ENCODE measurements around the gene PAXX. TPM values are rescaled to one million over a fixed set of nuclear protein-coding genes. Genes with fewer than 3 reads are reported as not detected.

The PAXX gene
- polyA plus RNA-seq, 1 donor (not counting 4 experiments of a cell fraction or from before 2014, with no cell fraction given) = 11.2 TPM

DNA sequence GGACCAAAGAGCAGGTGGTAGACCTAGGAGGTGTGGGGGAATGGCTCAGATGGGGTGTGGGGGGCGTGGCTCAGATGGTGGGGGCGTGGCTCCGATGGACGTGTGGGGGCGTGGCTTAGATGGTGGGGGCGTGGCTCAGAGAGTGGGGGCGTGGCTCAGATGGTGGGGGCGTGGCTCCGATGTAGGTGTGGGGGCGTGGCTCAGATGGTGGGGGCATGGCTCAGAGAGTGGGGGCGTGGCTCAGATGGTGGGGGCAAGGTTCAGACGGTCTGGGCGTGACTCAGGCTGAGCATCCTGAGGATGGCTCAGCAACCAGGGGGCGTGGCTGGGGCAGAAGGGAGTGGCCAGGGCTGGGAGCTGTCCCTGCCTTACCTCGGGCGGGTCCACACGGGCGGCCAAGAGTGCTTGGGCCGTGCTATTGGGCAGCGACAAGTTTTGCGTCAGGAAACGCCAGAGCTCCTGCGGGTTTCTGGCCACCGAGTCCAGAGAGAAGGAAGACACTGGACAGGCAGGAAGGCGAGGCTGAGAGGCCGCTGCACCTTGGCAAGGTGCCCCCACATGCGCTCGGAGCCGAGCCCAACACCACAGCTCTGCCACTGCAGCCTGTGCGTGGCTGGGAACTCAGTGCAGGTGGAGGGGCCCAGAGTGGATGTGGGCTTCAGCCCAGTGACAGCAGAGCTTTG lies 29.9 kb downstream of the PAXX start:
- peak; percentile 9 for FAIRE-seq
- no peak overlapping the region for H3K9ac ChIP-seq (ENCODE audit: control insufficient read depth, extremely low read depth, insufficient read depth, low read length)

DNA sequence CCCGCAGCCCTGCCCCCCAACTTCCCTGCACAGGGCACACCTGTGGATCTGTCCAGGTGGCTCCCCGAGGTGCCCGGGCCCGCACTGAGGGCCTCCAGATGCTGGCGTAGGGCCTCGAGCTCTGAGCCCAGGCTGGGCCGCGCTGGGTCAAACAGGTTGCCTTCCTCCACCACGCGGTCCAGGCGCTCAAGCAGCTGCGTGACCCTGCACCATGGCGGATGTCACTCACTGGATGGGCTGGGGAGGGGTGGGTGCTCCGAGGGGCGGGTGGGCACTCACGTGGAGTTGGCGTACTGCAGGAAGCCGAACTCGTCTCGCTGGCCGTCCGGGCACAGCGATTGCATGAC lies 30.4 kb downstream of the PAXX start:
- no peak for DNase-seq (ENCODE audit: low read depth, low spot score)
- Histone ChIP-seq H3K27me3 (ENCODE audit: control insufficient read depth, extremely low read depth, insufficient read depth, low read length) (peaks cover 15% of the 10 kb centered on the region), H3K4me2 (ENCODE audit: control insufficient read depth, extremely low read depth, insufficient read depth, low read depth, low read length) (peak overlapping the region; percentile 37), H3K79me2 (ENCODE audit: control insufficient read depth, insufficient read depth, low read length) (no peaks in the 10 kb centered on the region), H3K4me3 (ENCODE audit: control insufficient read depth in 2 of 3, extremely low read depth in 1 of 3, insufficient read depth in 2 of 3, low read depth in 1 of 3, low read length in 3 of 3) (no peak overlapping the region), H3K4me1 (ENCODE audit: control insufficient read depth, extremely low read depth, insufficient read depth, low read length) (no peaks in the 10 kb centered on the region), H3K9me3 (ENCODE audit: control insufficient read depth, low read depth, low read length) (no peaks in the 10 kb centered on the region), H2AFZ (ENCODE audit: control insufficient read depth, low read length) (no peak overlapping the region), H3K9me1 (ENCODE audit: control insufficient read depth, extremely low read depth, insufficient read depth, low read length) (no peaks in the 10 kb centered on the region), H3K27ac (ENCODE audit: control insufficient read depth, insufficient read depth, low read length) (no peak overlapping the region), H3K9ac (ENCODE audit: control insufficient read depth, extremely low read depth, insufficient read depth, low read length) (no peak overlapping the region), H4K20me1 (ENCODE audit: control insufficient read depth, extremely low read depth, insufficient read depth, low read length) (no peaks in the 10 kb centered on the region), H3K36me3 (ENCODE audit: control insufficient read depth in 2 of 2, extremely low read depth in 1 of 2, insufficient read depth in 2 of 2, low read length in 2 of 2) (no peaks in the 10 kb centered on the region)
- TF ChIP-seq EZH2 (IDR thresholded peaks at IDR 0.05; ENCODE audit: low read length) = no peak
- TF ChIP-seq, protein P1, sequence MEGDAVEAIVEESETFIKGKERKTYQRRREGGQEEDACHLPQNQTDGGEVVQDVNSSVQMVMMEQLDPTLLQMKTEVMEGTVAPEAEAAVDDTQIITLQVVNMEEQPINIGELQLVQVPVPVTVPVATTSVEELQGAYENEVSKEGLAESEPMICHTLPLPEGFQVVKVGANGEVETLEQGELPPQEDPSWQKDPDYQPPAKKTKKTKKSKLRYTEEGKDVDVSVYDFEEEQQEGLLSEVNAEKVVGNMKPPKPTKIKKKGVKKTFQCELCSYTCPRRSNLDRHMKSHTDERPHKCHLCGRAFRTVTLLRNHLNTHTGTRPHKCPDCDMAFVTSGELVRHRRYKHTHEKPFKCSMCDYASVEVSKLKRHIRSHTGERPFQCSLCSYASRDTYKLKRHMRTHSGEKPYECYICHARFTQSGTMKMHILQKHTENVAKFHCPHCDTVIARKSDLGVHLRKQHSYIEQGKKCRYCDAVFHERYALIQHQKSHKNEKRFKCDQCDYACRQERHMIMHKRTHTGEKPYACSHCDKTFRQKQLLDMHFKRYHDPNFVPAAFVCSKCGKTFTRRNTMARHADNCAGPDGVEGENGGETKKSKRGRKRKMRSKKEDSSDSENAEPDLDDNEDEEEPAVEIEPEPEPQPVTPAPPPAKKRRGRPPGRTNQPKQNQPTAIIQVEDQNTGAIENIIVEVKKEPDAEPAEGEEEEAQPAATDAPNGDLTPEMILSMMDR (optimal IDR thresholded peaks at IDR 0.05 in 1 of 3, IDR thresholded peaks at IDR 0.05 in 1 of 3, conservative IDR thresholded peaks at IDR 0.05 in 1 of 3; ENCODE audit: extremely low read depth in 1 of 3, insufficient read depth in 2 of 3, low read length in 3 of 3) = no peak
- dilution Hi-C loops (cut with MboI; ENCODE audit: extremely low pct_ligation_motif_present, low sequenced_read_pairs) = no loop called here
- FAIRE-seq = no peak

More for the DNA sequence above, 29.9 kb downstream of the PAXX start:
- Histone ChIP-seq H3K4me3 (ENCODE audit: control insufficient read depth in 2 of 3, extremely low read depth in 1 of 3, insufficient read depth in 2 of 3, low read depth in 1 of 3, low read length in 3 of 3) (no peak overlapping the region), H3K9me3 (ENCODE audit: control insufficient read depth, low read depth, low read length) (no peaks in the 10 kb centered on the region), H3K4me1 (ENCODE audit: control insufficient read depth, extremely low read depth, insufficient read depth, low read length) (no peaks in the 10 kb centered on the region), H4K20me1 (ENCODE audit: control insufficient read depth, extremely low read depth, insufficient read depth, low read length) (no peaks in the 10 kb centered on the region), H3K4me2 (ENCODE audit: control insufficient read depth, extremely low read depth, insufficient read depth, low read depth, low read length) (peak overlapping the region; percentile 37), H2AFZ (ENCODE audit: control insufficient read depth, low read length) (no peak overlapping the region), H3K9me1 (ENCODE audit: control insufficient read depth, extremely low read depth, insufficient read depth, low read length) (no peaks in the 10 kb centered on the region), H3K79me2 (ENCODE audit: control insufficient read depth, insufficient read depth, low read length) (no peaks in the 10 kb centered on the region), H3K36me3 (ENCODE audit: control insufficient read depth in 2 of 2, extremely low read depth in 1 of 2, insufficient read depth in 2 of 2, low read length in 2 of 2) (no peaks in the 10 kb centered on the region), H3K27me3 (ENCODE audit: control insufficient read depth, extremely low read depth, insufficient read depth, low read length) (peaks cover 10% of the 10 kb centered on the region), H3K27ac (ENCODE audit: control insufficient read depth, insufficient read depth, low read length) (no peak overlapping the region)
- peak; percentile 84 for DNase-seq (ENCODE audit: low read depth, low spot score)
- dilution Hi-C loops (cut with MboI; ENCODE audit: extremely low pct_ligation_motif_present, low sequenced_read_pairs) = no loop called here
- no peak for TF ChIP-seq EZH2 (IDR thresholded peaks at IDR 0.05; ENCODE audit: low read length)
- TF ChIP-seq, protein P1 (optimal IDR thresholded peaks at IDR 0.05 in 1 of 3, IDR thresholded peaks at IDR 0.05 in 1 of 3, conservative IDR thresholded peaks at IDR 0.05 in 1 of 3; ENCODE audit: extremely low read depth in 1 of 3, insufficient read depth in 2 of 3, low read length in 3 of 3) = no peak
